ENCODE measurements around the gene KDM8. TPM values are rescaled to one million over a fixed set of nuclear protein-coding genes. Genes with fewer than 3 reads are reported as not detected.
A peak's percentile ranks its signal among the peaks of the same experiment; 100 is the strongest.

The KDM8 gene
- total and polyA plus RNA-seq, 2 donors (not counting 1 experiment from before 2014, with no cell fraction given), result 7.5 to 37.4 TPM

DNA sequence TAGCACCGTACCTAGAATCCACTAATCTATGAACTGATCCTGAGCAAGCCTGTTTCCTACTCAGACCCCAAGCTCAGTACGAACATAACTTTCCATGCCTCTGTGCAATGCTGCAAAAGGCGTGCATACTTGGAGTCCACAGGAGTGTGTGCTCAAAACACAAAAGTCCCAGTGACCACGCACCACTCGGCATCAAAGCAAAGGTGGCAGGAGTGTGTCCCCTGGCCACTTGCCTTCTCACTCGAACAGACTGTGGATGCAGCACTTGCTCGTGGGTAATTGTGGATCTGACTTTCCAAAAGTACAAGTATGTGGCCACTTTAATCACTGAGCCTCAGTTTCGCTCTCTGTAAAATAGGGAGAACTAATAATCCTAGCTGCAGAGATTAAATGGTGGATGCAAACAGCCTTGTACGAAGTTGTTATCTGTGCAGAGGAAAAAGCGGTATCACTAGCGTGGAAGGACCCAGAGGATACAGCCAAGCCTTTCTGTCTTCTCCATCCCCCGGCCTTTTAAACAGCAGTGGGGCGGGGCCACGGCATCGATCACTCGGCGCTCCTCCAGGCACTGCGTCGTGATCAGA lies 311 bp upstream of the KDM8 start:
- peaks cover 0 to 3% (median 0%) of the 10 kb centered on the region in 3 donors for H3K9me3 ChIP-seq (ENCODE audit: control extremely low read depth in 1 of 3, control insufficient read depth in 2 of 3, insufficient read depth in 1 of 3, low read length in 2 of 3)
- no peak for TF ChIP-seq EZH2 (IDR thresholded peaks at IDR 0.05; ENCODE audit: borderline replicate concordance, insufficient read depth, low read depth, low read length, poor library complexity, severe bottlenecking)
- TF ChIP-seq, protein P1, sequence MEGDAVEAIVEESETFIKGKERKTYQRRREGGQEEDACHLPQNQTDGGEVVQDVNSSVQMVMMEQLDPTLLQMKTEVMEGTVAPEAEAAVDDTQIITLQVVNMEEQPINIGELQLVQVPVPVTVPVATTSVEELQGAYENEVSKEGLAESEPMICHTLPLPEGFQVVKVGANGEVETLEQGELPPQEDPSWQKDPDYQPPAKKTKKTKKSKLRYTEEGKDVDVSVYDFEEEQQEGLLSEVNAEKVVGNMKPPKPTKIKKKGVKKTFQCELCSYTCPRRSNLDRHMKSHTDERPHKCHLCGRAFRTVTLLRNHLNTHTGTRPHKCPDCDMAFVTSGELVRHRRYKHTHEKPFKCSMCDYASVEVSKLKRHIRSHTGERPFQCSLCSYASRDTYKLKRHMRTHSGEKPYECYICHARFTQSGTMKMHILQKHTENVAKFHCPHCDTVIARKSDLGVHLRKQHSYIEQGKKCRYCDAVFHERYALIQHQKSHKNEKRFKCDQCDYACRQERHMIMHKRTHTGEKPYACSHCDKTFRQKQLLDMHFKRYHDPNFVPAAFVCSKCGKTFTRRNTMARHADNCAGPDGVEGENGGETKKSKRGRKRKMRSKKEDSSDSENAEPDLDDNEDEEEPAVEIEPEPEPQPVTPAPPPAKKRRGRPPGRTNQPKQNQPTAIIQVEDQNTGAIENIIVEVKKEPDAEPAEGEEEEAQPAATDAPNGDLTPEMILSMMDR (IDR thresholded peaks at IDR 0.05), result no peak
- H3K9me3 Mint-ChIP-seq (ENCODE audit: insufficient read depth), result no peaks in the 10 kb centered on the region
- peaks cover 73% of the 10 kb centered on the region for H3K4me1 Mint-ChIP-seq
- ATAC-seq (ENCODE audit: low read depth) (peak; percentile 71), DNase-seq (no peak)
- peak overlapping the region; percentile 94 for H3K4me2 ChIP-seq (replicated peaks; ENCODE audit: low read depth, low read length, poor library complexity, severe bottlenecking)
- ChIA-PET POLR2A (interaction anchor here (0.8 to 2.4 kb wide), 12 partner anchors 10 to 200 kb away, joined by 3 to 24 read pairs (median 4); no protein-coding TSS in a partner anchor), CTCF (interaction anchor here (0.7 to 3.2 kb wide), 11 partner anchors 22 to 248 kb away, joined by 3 to 21 read pairs (median 4); no protein-coding TSS in a partner anchor)
- peak overlapping the region; percentile 93 to 94 for H3K27ac ChIP-seq (ENCODE audit: low read length in 2 of 2)
- H3K27ac Mint-ChIP-seq, result peak overlapping the region; percentile 100
- H3K36me3 ChIP-seq (replicated peaks in 1 of 2; ENCODE audit: control extremely low read depth in 1 of 2, control insufficient read depth in 1 of 2, extremely low read depth in 1 of 2, insufficient read depth in 2 of 2, low read length in 1 of 2), result peaks cover 0 to 2% of the 10 kb centered on the region in 2 experiments
- H3K27me3 Mint-ChIP-seq, result no peaks in the 10 kb centered on the region
- peaks cover 30% of the 10 kb centered on the region for H3K79me2 ChIP-seq (ENCODE audit: control insufficient read depth, insufficient read depth, low read length)
- WGBS (ENCODE audit: insufficient coverage), result 26% methylated on average over 18 of the region's 19 CpGs
- H3K4me3 Mint-ChIP-seq, result peak overlapping the region; percentile 97
- intact Hi-C loops (cut with micrococcal nuclease), result loop anchor here (1.0 kb wide), 4 partner anchors 29 to 196 kb away; partner anchors contain the start of gene NSMCE1
- no peaks in the 10 kb centered on the region for H3K27me3 ChIP-seq (replicated peaks in 1 of 4; ENCODE audit: control extremely low read depth in 1 of 4, control insufficient read depth in 3 of 4, insufficient read depth in 4 of 4, low read length in 3 of 4)
- H2AFZ ChIP-seq (ENCODE audit: insufficient read depth, low read depth, low read length, poor library complexity, severe bottlenecking), result peak overlapping the region; percentile 91
- peak overlapping the region; percentile 91 for H3K9ac ChIP-seq (ENCODE audit: low read length)
- H4K20me1 ChIP-seq (ENCODE audit: control insufficient read depth, insufficient read depth, low read length, poor library complexity, severe bottlenecking), result no peaks in the 10 kb centered on the region
- H3K4me3 ChIP-seq (ENCODE audit: control extremely low read depth in 1 of 5, extremely low read depth in 1 of 5, insufficient read depth in 1 of 5, low read depth in 2 of 5, low read length in 4 of 5), result peak overlapping the region; percentile 69 to 95 (median 92)
- H3K4me1 ChIP-seq (ENCODE audit: control insufficient read depth in 2 of 2, insufficient read depth in 2 of 2, low read length in 2 of 2), result peaks cover 53 to 65% of the 10 kb centered on the region in 2 donors
